GM18951 (cell line): ENCODE results near the gene NPAS4.
"Not testable (repeated sequence)": the region's sequence is repeated elsewhere in the genome, so short reads cannot be mapped to it uniquely, and the experiment has no call there.

Experiments used
- POLR2A ChIP-seq: IDR thresholded peaks from 4 replicates; pipeline ENCODE4 v1.6.1; 2011; ENCODE audit warnings: mild to moderate bottlenecking; ENCODE audit not compliant: insufficient read length, insufficient read depth; ENCODE audit errors: extremely low read depth
- in situ Hi-C: fragments of 300-500 bp; cut with MboI; formaldehyde crosslinking; loops from one replicate; pipeline ENCODE4 v1.12.0; 2022; ENCODE audit warnings: low sequenced_read_pairs, mixed read lengths, inconsistent platforms; ENCODE audit not compliant: unreplicated experiment

Gene NPAS4

GRCh38 chr11:66429983-66430602 is 9.3 kb downstream of the NPAS4 start:
- in situ Hi-C loops: no loop called here
- no peak for TF ChIP-seq POLR2A

GRCh38 chr11:66431287-66431686 is 10.5 kb downstream of the NPAS4 start:
- in situ Hi-C loops: not testable (repeated sequence)

GRCh38 chr11:66431871-66432329 is 11.1 kb downstream of the NPAS4 start:
- in situ Hi-C loops: not testable (repeated sequence)

GRCh38 chr11:66432597-66432996 is 11.8 kb downstream of the NPAS4 start:
- in situ Hi-C loops: no loop called here
- no peak for TF ChIP-seq POLR2A

DNA sequence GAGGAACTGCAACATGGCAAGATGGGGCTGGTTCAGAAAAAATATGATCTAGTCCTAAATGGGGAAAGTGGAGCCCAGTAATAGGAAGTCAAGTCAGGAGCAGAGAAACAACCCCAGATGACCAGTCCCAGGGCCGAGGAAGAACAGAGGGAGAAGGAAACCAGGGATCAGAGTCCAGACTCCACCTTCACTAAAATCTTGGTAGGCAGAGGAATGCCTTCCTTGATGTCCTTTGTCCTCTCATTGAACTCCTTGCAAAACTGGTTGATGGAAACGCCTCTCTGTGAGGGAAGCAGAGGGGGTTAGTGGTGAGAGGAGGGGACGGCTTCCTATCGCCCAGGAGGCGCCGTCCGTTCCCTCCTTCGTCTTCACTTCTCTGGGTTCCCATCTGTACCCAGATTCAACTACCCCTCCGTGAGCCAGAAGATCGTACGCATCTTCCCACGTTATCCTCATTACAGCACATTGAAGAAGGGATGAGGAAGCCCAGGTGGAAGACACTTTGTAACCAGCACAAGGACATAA is 17.2 kb downstream of the NPAS4 start:
- no peak for TF ChIP-seq POLR2A
- in situ Hi-C loops: no loop called here

DNA sequence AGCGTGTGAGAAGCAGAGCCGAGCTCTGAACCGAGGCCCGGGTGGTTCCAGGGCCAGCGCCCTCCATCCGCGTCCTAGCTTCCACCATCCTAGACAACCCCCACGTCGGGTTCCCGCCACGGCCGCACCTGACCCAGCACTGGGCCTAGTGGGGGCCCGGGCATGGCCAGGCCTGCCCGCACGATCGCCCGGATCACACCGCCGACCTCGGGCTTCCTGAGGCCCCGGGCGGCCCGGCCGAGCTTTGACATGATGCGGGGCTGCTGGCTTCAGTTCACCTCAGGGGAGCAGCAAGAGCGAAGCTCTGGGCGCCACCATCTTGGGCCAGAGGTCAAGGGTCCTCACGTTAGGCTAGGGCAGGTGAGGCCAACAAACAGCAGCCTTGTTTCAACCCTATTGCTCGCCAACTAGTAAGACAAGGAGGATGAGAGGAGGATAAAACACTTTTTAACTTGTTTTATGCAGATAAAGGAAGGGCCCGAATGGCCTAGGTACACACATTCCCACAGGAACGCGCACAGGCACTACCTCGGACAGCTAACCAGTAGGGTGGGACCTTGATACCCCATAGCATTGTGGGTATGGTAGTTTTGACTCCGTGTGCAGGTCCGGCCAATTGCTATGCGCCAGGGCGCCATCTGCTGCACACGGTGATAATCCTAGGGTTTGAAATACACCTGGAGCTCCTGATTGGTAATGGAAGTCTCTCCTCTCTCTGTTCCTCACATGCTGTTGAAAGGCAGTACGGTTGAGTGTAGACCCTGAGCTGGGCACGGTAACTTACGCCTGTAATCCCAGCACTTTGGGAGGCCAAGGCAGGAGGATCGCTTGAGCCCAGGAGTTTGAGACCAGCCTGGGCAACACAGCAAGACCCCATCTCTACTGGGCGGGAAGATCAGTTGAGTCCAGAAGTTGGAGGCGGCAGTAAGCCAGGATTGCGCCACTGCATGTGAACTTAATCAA is 17.9 kb downstream of the NPAS4 start, which contains the start of gene MRPL11:
Gene MRPL11, minus strand, starts transcription at position 345 of the 963 bp plus-strand sequence. Its CDS starts 94 bp downstream, at position 251.
- TF ChIP-seq POLR2A: peak; percentile 59
- in situ Hi-C loops: no loop called here

DNA sequence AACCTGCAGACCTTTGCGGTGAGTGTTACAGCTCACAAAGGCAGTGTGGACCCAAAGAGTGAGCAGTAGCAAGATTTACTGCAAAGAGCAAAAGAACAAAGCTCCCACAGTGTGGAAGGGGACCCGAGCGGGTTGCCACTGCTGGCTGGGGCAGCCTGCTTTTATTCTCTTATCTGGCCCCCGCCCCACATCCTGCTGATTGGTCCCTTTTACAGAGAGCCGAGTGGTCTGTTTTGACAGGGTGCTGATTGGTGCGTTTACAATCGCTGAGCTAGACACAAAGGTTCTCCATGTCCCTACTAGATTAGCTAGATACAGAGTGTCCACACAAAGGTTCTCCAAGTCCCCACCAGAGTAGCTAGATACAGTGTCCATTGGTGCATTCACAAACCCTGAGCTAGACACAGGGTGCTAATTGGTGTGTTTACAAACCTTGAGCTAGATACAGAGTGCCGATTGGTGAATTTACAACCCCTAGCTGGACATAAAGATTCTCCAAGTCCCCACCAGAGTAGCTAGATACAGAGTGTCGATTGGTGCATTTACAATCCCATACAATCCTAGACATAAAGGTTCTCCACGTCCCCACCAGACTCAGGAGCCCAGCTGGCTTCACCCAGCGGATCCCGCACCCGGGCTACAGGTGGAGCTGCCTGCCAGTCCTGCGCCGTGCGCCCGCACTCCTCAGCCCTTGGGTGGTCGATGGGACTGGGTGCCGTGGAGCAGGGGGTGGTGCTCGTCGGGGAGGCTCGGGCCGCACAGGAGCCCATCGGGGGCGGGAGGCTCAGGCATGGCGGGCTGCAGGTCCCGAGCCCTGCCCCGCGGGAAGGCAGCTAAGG is 19.5 kb downstream of the NPAS4 start:
- in situ Hi-C loops: not testable (repeated sequence)

- in situ Hi-C loops: not testable (repeated sequence)
Observed at GRCh38 chr11:66440940-66441282, 20.1 kb downstream of the NPAS4 start.

GRCh38 chr11:66443602-66444001 is 22.8 kb downstream of the NPAS4 start:
- no peak for TF ChIP-seq POLR2A
- in situ Hi-C loops: no loop called here

DNA sequence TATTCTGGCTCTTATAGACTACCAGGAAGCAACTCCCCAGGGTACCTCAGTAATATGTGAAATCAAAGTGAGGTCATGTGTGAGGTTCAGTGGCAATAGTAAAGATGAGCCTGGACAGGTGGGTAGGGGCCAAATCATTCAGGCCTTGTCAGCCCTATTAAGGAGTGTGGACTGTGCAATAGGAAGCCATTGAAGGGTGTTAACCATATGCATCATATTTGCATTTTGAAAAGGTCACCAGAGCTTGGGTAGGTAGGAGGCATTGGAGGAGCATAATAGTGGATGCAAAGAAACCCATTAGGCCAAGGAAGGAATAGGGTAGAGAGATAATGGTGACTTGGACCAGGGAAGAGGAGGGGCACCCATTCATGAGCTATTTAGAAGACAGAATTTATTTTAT is 26.2 kb downstream of the NPAS4 start:
- no peak for TF ChIP-seq POLR2A
- in situ Hi-C loops: no loop called here

GRCh38 chr11:66448523-66448922 is 27.7 kb downstream of the NPAS4 start:
- TF ChIP-seq POLR2A: no peak
- in situ Hi-C loops: no loop called here

DNA sequence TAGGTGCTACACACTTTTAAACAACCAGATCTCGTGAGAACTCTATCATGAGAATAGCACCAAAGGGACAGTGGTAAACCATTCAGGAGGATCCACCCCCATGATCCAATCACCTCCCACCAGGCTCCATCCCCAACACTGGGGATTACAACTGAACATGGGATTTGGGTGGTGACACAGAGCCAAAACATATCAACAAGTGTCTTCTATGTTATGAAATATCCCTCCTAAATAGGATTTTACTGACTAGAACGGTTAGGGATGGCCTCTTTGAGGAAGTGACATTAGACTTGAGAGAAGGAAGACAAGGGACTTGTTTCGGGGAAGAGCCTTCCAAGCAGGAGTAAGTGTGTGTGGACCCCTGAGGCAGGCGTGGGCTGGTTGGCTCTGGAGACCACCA is 29.7 kb downstream of the NPAS4 start:
- in situ Hi-C loops: no loop called here
- no peak for TF ChIP-seq POLR2A

- TF ChIP-seq POLR2A: no peak
- in situ Hi-C loops: no loop called here
Observed at GRCh38 chr11:66451663-66452062, 30.8 kb downstream of the NPAS4 start.
